Neural progenitor cell (in vitro differentiated cells): ENCODE results near the gene FARP1.

ENCODE experiments used
- CTCF ChIP-seq: fragments of 200-600 bp; sonication (generic); IDR thresholded peaks from 2 replicates; pipeline ENCODE4 v1.5.1; 2017; ENCODE audit warnings: antibody characterized with exemption, mild to moderate bottlenecking
- EZH2 ChIP-seq: fragments of 200-600 bp; sonication (generic); IDR thresholded peaks from 2 replicates; pipeline ENCODE4 v1.6.1; 2017; ENCODE audit warnings: antibody characterized with exemption, mild to moderate bottlenecking, moderate library complexity

- no peak for TF ChIP-seq CTCF
- no peak for TF ChIP-seq EZH2
These were observed 331.4 kb downstream of the FARP1 start for GRCh38 chr13:98474292-98474691.
